Pancreas (tissue), 10 donors: ENCODE data around the gene THUMPD2. TPM values are rescaled to one million over a fixed set of nuclear protein-coding genes. Genes with fewer than 3 reads are reported as not detected.

Source experiments
- ATAC-seq, 4 donors: fragments of 200-7000 bp; cut with Tn5 transposase; one replicate each; pipeline versions ENCODE4 v1.8.0 to v1.9.1; 2020; ENCODE audit warnings: mild to moderate bottlenecking in 4 of 4, moderate library complexity in 4 of 4
- DNase-seq, 6 donors: peaks; one replicate each; pipeline ENCODE4 v3.0.0-alpha.2; 2020
- FAIRE-seq: peaks from 2 replicates; lab custom pipeline; 2012; peaks lifted over from hg19 to GRCh38; lab: Jason Lieb, UNC
- H3K27ac ChIP-seq, 4 donors: fragments of 200-600 bp; sonication (generic); 1 replicate in 3 of 4; 2 replicates in 1 of 4; pipeline versions ENCODE4 v1.5.0 to v1.8.0; 2020
- H3K27me3 ChIP-seq, 4 donors: fragments of 200-600 bp; one replicate each; pipeline ENCODE4 v1.8.0; 2021
- H3K36me3 ChIP-seq, 3 donors: fragments of 200-600 bp; sonication (generic) in 1 of 3; one replicate each; pipeline versions ENCODE4 v1.5.0 to v1.8.0; 2020 to 2021
- H3K4me1 ChIP-seq, 3 donors: fragments of 200-600 bp; one replicate each; pipeline ENCODE4 v1.8.0; 2021
- H3K4me3 ChIP-seq, 4 donors: fragments of 200-600 bp; sonication (generic) in 2 of 4; one replicate each; pipeline versions ENCODE4 v1.5.0 to v1.8.0; 2020 to 2021
- H3K9me3 ChIP-seq, 4 donors: fragments of 200-600 bp; one replicate each; pipeline ENCODE4 v1.8.0; 2021
- WGBS, 2 donors: extraction: QIAGEN DNeasy Blood & Tissue Kit; methylation state at CpG; one replicate each; pipeline ENCODE4 v1.1.7; 2013; 5-methylcytosine and 5-hydroxymethylcytosine counted together
- intact Hi-C, 3 donors: fragments of 100-400 bp; cut with DNase I; formaldehyde crosslinking; loops; one replicate each; pipeline versions ENCODE4 v1.11.1 to v1.14.2; 2022
- polyA plus RNA-seq, 2 donors: library from polyadenylated mRNA; stranded (reverse); fragments of 200-250 nt; gene quantifications; one replicate each; pipeline ENCODE4 v1.2.3, GENCODE V29; 2013
- total RNA-seq, 6 donors: library from RNA; stranded (reverse); fragmentation: NEBNext Ultra II Directional in 4 of 6; extraction: Animal tissue kit (Norgen Biotek cat#: 25700) in 4 of 6; gene quantifications; one replicate each; pipeline versions ENCODE4 v1.2.1 to v1.2.4, GENCODE V29; 2021 to 2023
- TF ChIP-seq, protein P1 (sequence below), 4 donors: fragments of 200-600 bp; sonication (generic) in 3 of 4; IDR thresholded peaks; one replicate each; pipeline versions ENCODE4 v1.5.0 to v1.8.0; 2021; ENCODE audit warnings: antibody characterized with exemption in 4 of 4
- donor health status: healthy with polysubstance abuse.
- donor health status: DM: no; HTN: no; CAD: no; lungs with moderate emphysema.
- donor health status: DM: no; HTN: no; CAD: no.
- donor health status: control.
- donor health status: control.
- donor health status: Bipolar disorder and iron deficiency.
- donor health status: DM: yes; HTN: yes; CAD: no.
- donor health status: DM: no; HTN: no; CAD: no.
- donor health status: DM: no; HTN: no; CAD: no.
- donor health status: DM: yes; HTN: yes; CAD: no.

Gene THUMPD2
- total and polyA plus RNA-seq, 8 donors, result 2.6 to 12.5 (median 5.0) TPM

GRCh38 chr2:39723946-39724827 lies 54.9 kb downstream of the THUMPD2 start:
- TF ChIP-seq, protein P1, sequence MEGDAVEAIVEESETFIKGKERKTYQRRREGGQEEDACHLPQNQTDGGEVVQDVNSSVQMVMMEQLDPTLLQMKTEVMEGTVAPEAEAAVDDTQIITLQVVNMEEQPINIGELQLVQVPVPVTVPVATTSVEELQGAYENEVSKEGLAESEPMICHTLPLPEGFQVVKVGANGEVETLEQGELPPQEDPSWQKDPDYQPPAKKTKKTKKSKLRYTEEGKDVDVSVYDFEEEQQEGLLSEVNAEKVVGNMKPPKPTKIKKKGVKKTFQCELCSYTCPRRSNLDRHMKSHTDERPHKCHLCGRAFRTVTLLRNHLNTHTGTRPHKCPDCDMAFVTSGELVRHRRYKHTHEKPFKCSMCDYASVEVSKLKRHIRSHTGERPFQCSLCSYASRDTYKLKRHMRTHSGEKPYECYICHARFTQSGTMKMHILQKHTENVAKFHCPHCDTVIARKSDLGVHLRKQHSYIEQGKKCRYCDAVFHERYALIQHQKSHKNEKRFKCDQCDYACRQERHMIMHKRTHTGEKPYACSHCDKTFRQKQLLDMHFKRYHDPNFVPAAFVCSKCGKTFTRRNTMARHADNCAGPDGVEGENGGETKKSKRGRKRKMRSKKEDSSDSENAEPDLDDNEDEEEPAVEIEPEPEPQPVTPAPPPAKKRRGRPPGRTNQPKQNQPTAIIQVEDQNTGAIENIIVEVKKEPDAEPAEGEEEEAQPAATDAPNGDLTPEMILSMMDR (IDR thresholded peaks at IDR 0.05), result no peak
- no peaks in the 10 kb centered on the region for H3K4me1 ChIP-seq
- WGBS, 2 donors, result 65 to 70% methylated on average over 9 of the region's 9 CpGs

GRCh38 chr2:39723497-39723896 lies 55.6 kb downstream of the THUMPD2 start:
- no peak for ATAC-seq
- Histone ChIP-seq H3K36me3 (no peaks in the 10 kb centered on the region), H3K4me1 (no peaks in the 10 kb centered on the region), H3K9me3 (no peaks in the 10 kb centered on the region), H3K27ac (no peak overlapping the region), H3K27me3 (no peaks in the 10 kb centered on the region), H3K4me3 (no peak overlapping the region)
- 77 to 81% methylated on average over 2 of the region's 2 CpGs for WGBS, 2 donors
- TF ChIP-seq, protein P1 (IDR thresholded peaks at IDR 0.05), result no peak
- intact Hi-C loops, result no loop called here
- FAIRE-seq, result no peak
- no peak for DNase-seq

More at GRCh38 chr2:39723946-39724827, 54.9 kb downstream of the THUMPD2 start:
- no peak for ATAC-seq
- FAIRE-seq, result no peak
- H3K9me3 ChIP-seq, result no peaks in the 10 kb centered on the region
- H3K27ac ChIP-seq, result no peak overlapping the region
- intact Hi-C loops, result no loop called here
- no peaks in the 10 kb centered on the region for H3K27me3 ChIP-seq
- no peak overlapping the region for H3K4me3 ChIP-seq
- H3K36me3 ChIP-seq, result no peaks in the 10 kb centered on the region
- DNase-seq, result no peak

- no peaks in the 10 kb centered on the region for H3K4me1 ChIP-seq
- intact Hi-C loops, result no loop called here
- WGBS, 2 donors, result 87 to 90% methylated on average over 2 of the region's 2 CpGs
- ATAC-seq, result no peak
- H3K4me3 ChIP-seq, result no peak overlapping the region
- no peaks in the 10 kb centered on the region for H3K27me3 ChIP-seq
- H3K27ac ChIP-seq, result no peak overlapping the region
- no peaks in the 10 kb centered on the region for H3K36me3 ChIP-seq
- no peak for FAIRE-seq
- TF ChIP-seq, protein P1 (IDR thresholded peaks at IDR 0.05), result no peak
- DNase-seq, result no peak
- H3K9me3 ChIP-seq, result no peaks in the 10 kb centered on the region
These were observed 58.1 kb downstream of the THUMPD2 start for GRCh38 chr2:39720970-39721369.

GRCh38 chr2:39719317-39719716 lies 59.7 kb downstream of the THUMPD2 start:
- Histone ChIP-seq H3K27me3 (no peaks in the 10 kb centered on the region), H3K36me3 (no peaks in the 10 kb centered on the region), H3K4me3 (no peak overlapping the region), H3K27ac (no peak overlapping the region), H3K4me1 (no peaks in the 10 kb centered on the region), H3K9me3 (no peaks in the 10 kb centered on the region)
- WGBS, 2 donors, result 79 to 90% methylated on average over 8 of the region's 8 CpGs
- DNase-seq (no peak), FAIRE-seq (no peak), ATAC-seq (no peak)
- intact Hi-C loops, result no loop called here
- TF ChIP-seq, protein P1 (IDR thresholded peaks at IDR 0.05), result no peak

DNA sequence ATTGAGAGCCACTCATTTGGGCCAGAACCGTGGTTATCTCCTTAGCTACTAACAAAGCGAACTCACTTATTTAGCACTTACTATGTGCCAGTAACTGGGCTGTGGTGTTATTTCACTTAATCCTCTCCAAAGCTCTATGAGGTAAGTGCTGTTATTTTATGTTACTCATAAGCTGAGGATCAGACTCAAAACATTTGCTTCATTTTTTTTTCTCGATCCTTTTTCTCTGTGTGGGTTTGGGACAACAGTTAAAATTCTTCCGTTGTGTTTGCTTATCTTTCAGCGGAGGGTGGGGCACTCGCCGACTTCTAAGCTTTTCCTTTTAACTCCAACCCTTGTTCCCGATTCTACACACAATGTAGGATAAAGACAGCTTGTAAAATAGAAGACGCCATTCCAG lies 60.6 kb downstream of the THUMPD2 start:
- Histone ChIP-seq H3K36me3 (no peaks in the 10 kb centered on the region), H3K4me3 (no peak overlapping the region), H3K27ac (no peak overlapping the region), H3K27me3 (no peaks in the 10 kb centered on the region), H3K4me1 (no peaks in the 10 kb centered on the region), H3K9me3 (no peaks in the 10 kb centered on the region)
- WGBS, 2 donors, result 86 to 88% methylated on average over 9 of the region's 9 CpGs
- intact Hi-C loops, result no loop called here
- ATAC-seq (no peak), DNase-seq (no peak), FAIRE-seq (no peak)
- TF ChIP-seq, protein P1 (IDR thresholded peaks at IDR 0.05), result no peak
